GM18868 (cell line): ENCODE data around the gene SAG.
"Not testable (repeated sequence)": the region's sequence is repeated elsewhere in the genome, so short reads cannot be mapped to it uniquely, and the experiment has no call there.

Experiments
- ATAC-seq: cut with Tn5 transposase; IDR thresholded peaks from one replicate; pipeline ENCODE4 v1.9.1; 2021; ENCODE audit warnings: mild to moderate bottlenecking, moderate library complexity; ENCODE audit not compliant: unreplicated experiment

The SAG gene

GRCh38 chr2:233374776-233375175 lies 67.2 kb downstream of the SAG start:
- ATAC-seq: not testable (repeated sequence)

DNA sequence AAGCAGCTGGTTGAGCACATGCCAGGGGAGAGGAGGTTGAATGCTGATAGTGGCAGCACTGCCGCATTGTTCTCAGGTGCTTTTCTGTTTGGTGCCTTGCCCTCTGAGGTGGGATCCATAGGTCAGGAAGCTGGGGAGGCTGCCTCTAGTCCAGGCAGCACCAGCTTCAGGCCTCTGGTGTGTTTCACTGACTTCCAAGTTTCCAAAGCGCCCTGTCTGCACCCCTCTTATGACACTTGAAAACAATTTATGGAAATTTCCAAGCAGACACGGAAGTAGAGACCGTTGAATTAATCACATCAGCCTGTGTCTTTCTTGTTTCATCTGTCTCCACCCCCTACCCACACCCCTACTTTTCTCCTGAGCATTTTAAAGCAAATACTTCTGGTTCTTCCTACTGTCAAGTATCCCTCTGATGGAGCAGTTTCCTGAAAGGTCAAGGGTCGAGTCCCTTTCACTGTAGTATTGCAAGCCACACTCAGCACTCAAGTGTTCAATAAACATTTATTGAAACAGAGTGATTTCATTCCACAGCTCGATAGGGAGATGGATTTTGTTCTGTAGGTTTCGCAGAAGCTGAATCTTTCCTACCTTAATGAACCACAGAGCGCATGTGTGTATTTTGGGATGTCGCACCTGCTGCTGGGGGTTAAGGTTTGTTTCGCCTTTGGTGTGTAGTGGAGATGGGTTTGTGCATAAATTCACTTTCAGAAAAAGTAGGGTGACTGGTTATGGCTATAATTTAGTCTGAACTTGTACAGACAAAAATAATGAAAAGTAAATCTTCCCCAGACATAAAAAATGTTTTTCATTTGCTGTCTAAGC lies 68.1 kb downstream of the SAG start:
- no peak for ATAC-seq

DNA sequence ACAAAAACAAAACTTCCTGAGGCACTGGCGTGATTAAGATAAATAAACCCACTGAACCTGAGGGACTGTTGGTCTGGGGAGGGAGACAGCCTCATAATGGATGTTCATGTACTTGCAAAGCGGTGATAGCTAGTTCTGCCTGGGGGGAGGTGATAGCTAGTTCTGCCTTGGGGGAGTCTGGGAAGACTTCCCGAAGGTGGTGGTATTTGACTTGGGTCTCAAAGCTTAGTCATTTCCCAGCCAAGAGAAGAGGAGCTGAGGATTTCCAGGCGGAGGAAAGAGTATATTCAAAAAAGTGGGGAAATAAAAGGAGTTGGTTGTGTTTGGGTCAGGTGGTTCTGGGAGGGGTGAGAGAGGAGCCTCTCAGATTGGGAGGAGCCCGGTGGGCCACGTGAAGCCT lies 71.4 kb downstream of the SAG start:
- ATAC-seq: no peak

DNA sequence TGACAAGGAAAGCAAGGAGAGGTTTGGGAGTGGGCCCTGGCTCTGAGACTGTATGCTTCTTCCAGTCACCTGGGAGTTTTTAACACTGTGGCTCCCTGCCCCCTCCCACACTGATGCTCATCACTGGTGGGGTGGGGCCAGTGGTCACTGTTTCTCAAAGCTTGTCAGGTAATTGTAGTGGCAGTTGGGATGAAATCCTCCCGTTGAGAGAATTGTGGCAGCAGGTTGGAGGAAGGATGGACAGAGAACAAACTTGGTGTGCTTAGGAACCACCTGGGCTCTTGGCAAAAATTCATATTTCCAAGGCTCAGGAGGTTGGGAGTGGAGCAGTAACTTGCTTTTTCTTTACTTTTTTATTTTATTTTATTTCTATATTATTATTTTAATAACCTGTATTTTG lies 71.8 kb downstream of the SAG start:
- ATAC-seq: no peak

- ATAC-seq: no peak
Measured at GRCh38 chr2:233380132-233380895, 72.7 kb downstream of the SAG start.

- no peak for ATAC-seq
Measured at GRCh38 chr2:233380995-233381637, 73.5 kb downstream of the SAG start.

- ATAC-seq: no peak
Measured at GRCh38 chr2:233381638-233381995, 74.0 kb downstream of the SAG start.

DNA sequence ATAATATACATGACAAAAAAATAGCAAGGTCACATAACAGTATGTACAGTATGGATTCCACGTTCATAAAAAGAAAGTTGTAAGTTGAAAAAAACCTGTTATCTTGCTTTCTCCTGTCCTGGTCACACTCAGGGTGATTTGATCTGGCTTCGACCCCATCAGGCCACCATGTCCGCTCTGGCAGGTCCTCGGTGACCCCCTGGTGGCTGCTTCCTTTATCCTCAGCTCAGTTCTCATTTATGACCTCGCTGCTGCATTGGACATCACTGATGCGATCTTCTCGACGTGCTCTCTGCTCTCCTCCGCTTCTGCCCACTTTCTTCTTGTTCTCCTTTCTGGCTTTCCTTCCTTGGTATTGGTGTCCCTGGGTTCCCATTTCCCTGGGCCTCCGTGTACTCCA lies 76.4 kb downstream of the SAG start:
- no peak for ATAC-seq

GRCh38 chr2:233384811-233385488 lies 77.3 kb downstream of the SAG start:
- ATAC-seq: peak; percentile 8

DNA sequence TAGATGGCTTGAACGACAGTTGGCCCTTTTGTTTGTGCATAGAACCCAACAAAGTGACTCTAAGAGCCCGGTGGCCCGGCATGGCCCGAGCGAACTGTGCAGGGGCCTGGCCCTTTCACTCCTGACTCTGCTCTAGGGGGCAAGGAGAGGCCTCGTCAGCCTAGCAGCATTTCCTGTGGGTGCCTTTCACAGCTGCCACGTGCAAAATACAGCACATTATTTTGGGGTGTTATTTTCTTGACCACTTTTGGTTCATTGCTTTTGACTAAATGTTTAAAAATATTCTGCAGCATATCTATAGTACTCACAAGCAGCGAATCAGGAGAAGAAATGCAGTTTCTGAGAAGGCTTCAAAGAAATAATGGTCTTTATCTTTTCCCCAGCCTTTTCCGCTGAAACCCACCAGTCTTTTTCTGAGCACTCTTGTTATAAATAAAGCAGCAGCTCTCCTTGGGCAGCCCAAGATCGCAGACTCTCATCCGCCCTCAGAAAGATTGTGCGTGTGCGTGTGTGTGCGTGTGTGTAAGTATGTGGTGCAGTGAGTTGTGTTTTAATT lies 78.0 kb downstream of the SAG start:
- ATAC-seq: peak; percentile 56

GRCh38 chr2:233386382-233387041 lies 78.9 kb downstream of the SAG start:
- ATAC-seq: no peak

- no peak for ATAC-seq
Measured at GRCh38 chr2:233387225-233387624, 79.6 kb downstream of the SAG start.

GRCh38 chr2:233387667-233388528 lies 80.3 kb downstream of the SAG start:
- ATAC-seq: no peak

DNA sequence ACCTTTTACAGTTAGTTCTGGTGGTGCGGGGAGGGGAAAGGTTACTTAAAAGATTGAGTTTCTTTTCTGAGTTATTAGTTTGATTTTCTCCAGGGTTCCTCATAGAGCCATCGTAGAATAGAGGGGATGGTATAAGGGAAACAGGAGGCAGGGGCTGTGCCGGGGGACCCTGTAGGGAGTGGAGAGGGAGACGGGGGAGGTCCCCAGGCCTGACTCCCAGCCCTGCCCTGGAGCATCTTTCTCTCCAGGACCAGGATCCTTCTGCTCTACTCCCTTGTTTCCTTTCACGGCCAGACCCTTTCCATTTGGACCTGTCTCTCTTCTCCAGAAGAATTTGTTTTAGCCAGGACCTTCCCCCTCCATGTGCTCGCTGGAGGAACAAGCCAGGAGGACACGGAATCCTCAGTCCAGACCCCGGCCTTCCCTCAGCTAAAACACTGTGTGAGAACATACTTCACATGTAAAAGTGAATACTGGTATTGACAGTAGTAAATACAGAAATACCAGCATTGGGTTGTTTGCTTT lies 82.0 kb downstream of the SAG start:
- ATAC-seq: no peak

GRCh38 chr2:233395687-233396086 lies 88.1 kb downstream of the SAG start:
- ATAC-seq: no peak
